GM12801 (cell line): ENCODE data around the gene PANX1.

Experiments
- TF ChIP-seq, protein P1 (sequence below): IDR thresholded peaks from one replicate; pipeline ENCODE4 v1.5.1; 2011; ENCODE audit warnings: control low read depth; ENCODE audit not compliant: insufficient read length; ENCODE audit errors: extremely low read depth

Gene PANX1

GRCh38 chr11:94198718-94199117, 70.1 kb downstream of the PANX1 start:
- TF ChIP-seq, protein P1, sequence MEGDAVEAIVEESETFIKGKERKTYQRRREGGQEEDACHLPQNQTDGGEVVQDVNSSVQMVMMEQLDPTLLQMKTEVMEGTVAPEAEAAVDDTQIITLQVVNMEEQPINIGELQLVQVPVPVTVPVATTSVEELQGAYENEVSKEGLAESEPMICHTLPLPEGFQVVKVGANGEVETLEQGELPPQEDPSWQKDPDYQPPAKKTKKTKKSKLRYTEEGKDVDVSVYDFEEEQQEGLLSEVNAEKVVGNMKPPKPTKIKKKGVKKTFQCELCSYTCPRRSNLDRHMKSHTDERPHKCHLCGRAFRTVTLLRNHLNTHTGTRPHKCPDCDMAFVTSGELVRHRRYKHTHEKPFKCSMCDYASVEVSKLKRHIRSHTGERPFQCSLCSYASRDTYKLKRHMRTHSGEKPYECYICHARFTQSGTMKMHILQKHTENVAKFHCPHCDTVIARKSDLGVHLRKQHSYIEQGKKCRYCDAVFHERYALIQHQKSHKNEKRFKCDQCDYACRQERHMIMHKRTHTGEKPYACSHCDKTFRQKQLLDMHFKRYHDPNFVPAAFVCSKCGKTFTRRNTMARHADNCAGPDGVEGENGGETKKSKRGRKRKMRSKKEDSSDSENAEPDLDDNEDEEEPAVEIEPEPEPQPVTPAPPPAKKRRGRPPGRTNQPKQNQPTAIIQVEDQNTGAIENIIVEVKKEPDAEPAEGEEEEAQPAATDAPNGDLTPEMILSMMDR, result no peak

DNA sequence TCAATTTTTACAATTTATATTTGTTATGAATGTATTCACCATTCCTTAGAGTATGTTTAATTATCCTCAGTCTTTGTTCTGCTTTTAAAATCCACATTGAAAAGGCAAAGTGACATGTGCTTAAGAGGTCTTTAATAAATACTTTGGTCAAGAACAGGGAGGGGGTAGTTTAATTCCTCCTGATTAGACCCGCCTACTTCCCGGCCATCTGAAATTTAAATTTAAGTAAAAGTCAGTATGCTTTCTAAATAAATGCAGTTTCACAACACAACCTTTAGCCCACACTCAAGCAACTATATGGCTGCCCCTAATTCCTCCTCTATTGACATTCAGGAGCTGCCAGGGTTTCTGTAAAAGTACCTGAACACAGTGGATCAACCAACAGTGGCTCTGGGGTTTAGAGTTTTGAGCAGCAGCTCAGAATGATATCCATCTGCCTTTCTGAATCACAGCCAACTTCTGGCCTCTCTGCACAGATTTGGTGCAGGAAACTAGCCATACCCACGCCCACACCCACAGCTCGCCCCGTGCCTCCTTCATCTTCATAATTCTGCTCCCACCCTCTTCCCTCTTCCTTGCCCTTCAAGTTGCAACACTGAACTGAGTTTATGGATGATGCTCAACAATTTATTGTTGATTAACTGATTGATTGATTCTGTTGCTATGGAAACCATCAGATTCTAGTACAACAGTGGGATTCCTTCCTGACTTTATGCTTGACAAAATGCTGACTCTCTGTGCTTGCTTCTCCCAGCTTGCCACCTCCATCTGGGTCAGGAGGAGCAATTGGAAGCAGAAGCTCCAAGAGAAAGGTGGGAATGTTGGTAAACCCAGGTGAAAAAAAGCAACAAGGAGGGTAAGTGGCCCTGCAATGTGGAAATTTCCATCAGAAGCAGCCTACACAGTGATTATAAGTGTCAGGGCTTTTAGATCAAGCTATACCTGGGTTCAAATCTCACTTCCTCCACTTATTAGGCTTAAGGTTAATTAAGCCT, 70.8 kb downstream of the PANX1 start:
- TF ChIP-seq, protein P1, result no peak

DNA sequence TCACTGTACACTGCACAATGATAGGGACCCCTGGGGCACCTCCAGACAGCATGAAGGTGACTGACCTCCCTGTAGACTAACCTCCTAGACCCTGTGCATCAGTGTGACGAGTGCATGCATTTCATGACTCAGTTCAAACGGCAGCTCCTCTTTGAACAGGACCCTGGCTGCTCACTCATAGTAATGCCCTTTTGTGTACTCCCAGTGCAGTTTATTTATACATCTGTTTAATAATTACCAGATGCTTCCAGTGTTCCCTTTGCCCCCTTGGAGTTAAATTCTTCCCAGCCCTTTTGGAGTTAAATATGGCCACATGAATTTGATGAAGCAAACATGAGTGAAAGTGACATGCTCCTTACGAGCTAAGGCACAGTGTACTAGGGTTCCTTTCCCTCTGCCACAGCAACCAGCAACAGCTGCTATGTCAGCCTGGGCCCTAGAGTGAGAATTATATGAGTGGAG, 72.4 kb downstream of the PANX1 start:
- TF ChIP-seq, protein P1, result no peak

DNA sequence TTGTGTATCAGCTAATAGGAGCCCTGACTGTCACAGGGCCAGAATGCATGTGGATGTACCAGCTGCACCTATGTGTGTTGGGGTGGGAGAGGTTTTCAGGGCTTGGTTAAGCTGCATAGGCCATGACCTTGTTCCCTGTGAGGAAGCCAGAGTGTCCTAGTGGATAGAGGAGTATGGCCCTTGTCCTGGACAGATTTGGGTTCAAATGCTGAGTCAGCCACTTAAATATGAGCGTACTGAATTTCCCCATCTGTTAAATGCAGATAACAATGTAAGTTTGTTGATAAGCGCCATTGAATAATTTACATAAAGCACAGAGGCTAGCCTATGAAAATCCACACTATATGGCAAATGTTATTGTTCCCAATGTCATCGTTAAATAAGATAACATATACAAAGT, 74.4 kb downstream of the PANX1 start:
- TF ChIP-seq, protein P1, result no peak

DNA sequence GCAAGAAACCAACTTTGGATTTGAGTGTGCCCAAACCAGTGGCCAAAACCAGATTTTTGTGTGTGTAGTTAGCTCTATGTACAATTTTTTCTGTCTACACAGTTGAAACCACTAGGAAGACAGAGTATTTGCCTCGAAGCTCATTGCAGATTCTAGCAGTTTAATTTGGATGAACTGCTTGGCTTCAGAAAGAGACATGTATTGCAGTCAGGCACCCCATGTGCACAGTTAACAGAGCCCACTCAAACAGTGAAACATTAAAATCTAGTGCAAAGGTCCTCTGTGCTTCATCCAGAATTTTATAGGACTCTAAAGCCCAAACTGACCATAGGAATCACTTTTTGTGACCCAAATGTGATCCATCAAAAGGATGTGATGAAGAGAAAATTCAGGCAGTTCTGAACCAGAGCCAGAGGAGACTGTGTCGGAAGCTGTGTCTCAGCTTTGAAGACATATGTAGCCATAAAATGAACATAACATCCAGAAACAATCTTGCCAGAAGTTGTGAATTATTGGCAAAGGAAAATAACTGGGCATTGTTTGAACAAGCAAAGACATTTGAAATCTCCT, 82.7 kb downstream of the PANX1 start:
- TF ChIP-seq, protein P1, result no peak

GRCh38 chr11:94212898-94213297, 84.3 kb downstream of the PANX1 start:
- TF ChIP-seq, protein P1, result no peak

GRCh38 chr11:94217705-94218104, 89.1 kb downstream of the PANX1 start:
- TF ChIP-seq, protein P1, result no peak
